CD14-positive monocyte (primary cell): ENCODE results near the gene IVD. TPM values are rescaled to one million over a fixed set of nuclear protein-coding genes. Genes with fewer than 3 reads are reported as not detected.

ENCODE experiments used
- DNase-seq, 3 donors: peaks; one replicate each; pipeline ENCODE4 v3.0.0-alpha.2; 2011 to 2022
- H2AFZ ChIP-seq: 2 replicates; pipeline ENCODE4 v1.6.0; 2012; ENCODE audit warnings: mild to moderate bottlenecking, low read depth, low read length, inconsistent platforms; ENCODE audit not compliant: insufficient read depth, poor library complexity, severe bottlenecking
- H3K27ac ChIP-seq, 2 donors: 1 replicate in 1 of 2; 2 replicates in 1 of 2; pipeline ENCODE4 v1.5.1; 2012 to 2013; ENCODE audit warnings: low read length in 2 of 2, control low read depth in 1 of 2, inconsistent platforms in 1 of 2, low read depth in 1 of 2, mild to moderate bottlenecking in 1 of 2
- H3K27me3 ChIP-seq, 2 donors: one replicate each; pipeline versions ENCODE4 v1.6.0 to v1.6.1; 2011 to 2013; ENCODE audit warnings: low read length in 2 of 2; ENCODE audit not compliant: control insufficient read depth in 2 of 2, insufficient read depth in 2 of 2
- H3K36me3 ChIP-seq, 2 donors: replicated peaks in 1 of 2; 1 replicate in 1 of 2; 2 replicates in 1 of 2; pipeline versions ENCODE4 v1.5.1 to v1.6.1; 2012 to 2013; ENCODE audit warnings: low read length in 2 of 2, control low read depth in 1 of 2, inconsistent platforms in 1 of 2, mild to moderate bottlenecking in 1 of 2; ENCODE audit not compliant: insufficient read depth in 2 of 2, control insufficient read depth in 1 of 2
- H3K4me1 ChIP-seq, 2 donors: 1 replicate in 1 of 2; 2 replicates in 1 of 2; pipeline versions ENCODE4 v1.5.1 to v1.6.1; 2012 to 2013; ENCODE audit warnings: low read length in 2 of 2, control low read depth in 1 of 2, inconsistent platforms in 1 of 2, mild to moderate bottlenecking in 1 of 2, moderate library complexity in 1 of 2; ENCODE audit not compliant: insufficient read depth in 2 of 2, control insufficient read depth in 1 of 2
- H3K4me2 ChIP-seq: replicated peaks from 2 replicates; pipeline ENCODE3; 2012; ENCODE audit warnings: low read length, moderate library complexity, mild to moderate bottlenecking; ENCODE audit not compliant: poor library complexity, severe bottlenecking; ENCODE audit errors: extremely low read depth
- H3K4me3 ChIP-seq, 3 experiments: fragments of 200-600 bp in 1 of 3; sonication (generic) in 1 of 3; replicated peaks in 1 of 3; 1 replicate in 2 of 3; 2 replicates in 1 of 3; pipeline ENCODE4 v1.5.1; 2011 to 2013; ENCODE audit warnings: low read length in 3 of 3, mild to moderate bottlenecking in 3 of 3, control low read depth in 2 of 3, low read depth in 2 of 3, inconsistent platforms in 1 of 3, moderate library complexity in 1 of 3
- H3K79me2 ChIP-seq: 2 replicates; pipeline ENCODE4 v1.6.0; 2012; ENCODE audit warnings: mild to moderate bottlenecking, control low read depth, inconsistent platforms, low read length, moderate library complexity; ENCODE audit not compliant: insufficient read depth
- H3K9ac ChIP-seq: 2 replicates; pipeline ENCODE4 v1.6.0; 2017; ENCODE audit warnings: low read length, mild to moderate bottlenecking; ENCODE audit not compliant: insufficient read depth, poor library complexity, severe bottlenecking
- H3K9me3 ChIP-seq, 2 donors: replicated peaks in 1 of 2; 1 replicate in 1 of 2; 2 replicates in 1 of 2; pipeline versions ENCODE4 v1.5.1 to v1.6.1; 2012 to 2013; ENCODE audit warnings: low read length in 2 of 2, control low read depth in 1 of 2; ENCODE audit not compliant: control insufficient read depth in 1 of 2, insufficient read depth in 1 of 2
- H4K20me1 ChIP-seq: 2 replicates; pipeline ENCODE4 v1.6.0; 2012; ENCODE audit warnings: mild to moderate bottlenecking, low read length, control low read depth, moderate library complexity; ENCODE audit not compliant: insufficient read depth
- H3K27ac Mint-ChIP-seq, 7 donors: one replicate each; pipeline ENCODE4 v1.8.0; 2020; ENCODE audit warnings: mild to moderate bottlenecking in 7 of 7, mixed read lengths in 7 of 7, moderate library complexity in 6 of 7, inconsistent platforms in 2 of 7
- H3K27me3 Mint-ChIP-seq, 3 donors: one replicate each; pipeline ENCODE4 v1.8.0; 2021 to 2022; ENCODE audit warnings: low read depth in 3 of 3, mild to moderate bottlenecking in 3 of 3, mixed read lengths in 3 of 3, moderate library complexity in 3 of 3, inconsistent platforms in 1 of 3
- H3K36me3 Mint-ChIP-seq, 2 donors: one replicate each; pipeline ENCODE4 v1.8.0; 2020; ENCODE audit warnings: mixed read lengths in 2 of 2, inconsistent platforms in 1 of 2, mild to moderate bottlenecking in 1 of 2
- H3K4me1 Mint-ChIP-seq: one replicate; pipeline ENCODE4 v1.8.0; 2020; ENCODE audit warnings: mild to moderate bottlenecking, mixed read lengths
- H3K4me3 Mint-ChIP-seq, 2 donors: one replicate each; pipeline ENCODE4 v1.8.0; 2020; ENCODE audit warnings: mild to moderate bottlenecking in 2 of 2, mixed read lengths in 2 of 2, moderate library complexity in 1 of 2
- H3K9me3 Mint-ChIP-seq, 7 donors: one replicate each; pipeline ENCODE4 v1.8.0; 2020 to 2022; ENCODE audit warnings: mixed read lengths in 7 of 7, mild to moderate bottlenecking in 6 of 7, moderate library complexity in 6 of 7, inconsistent platforms in 2 of 7
- WGBS: methylation state at CpG from one replicate; pipeline ENCODE4 v1.1.5; 2013; ENCODE audit warnings: missing lambda C conversion rate; ENCODE audit not compliant: insufficient coverage; 5-methylcytosine and 5-hydroxymethylcytosine counted together
- intact Hi-C, 2 donors: fragments of 100-400 bp; cut with micrococcal nuclease; formaldehyde crosslinking; loops; one replicate each; pipeline versions ENCODE4 v1.15.0 to v1.15.1; 2023
- polyA plus RNA-seq, 3 donors: library from polyadenylated mRNA; depleted of rRNA in 1 of 3; unstranded in 2 of 3; stranded (reverse) in 1 of 3; fragments of 300-500 nt in 2 of 3; fragments of >200 nt in 1 of 3; fragmentation: Illumina TruSeq in 2 of 3; gene quantifications; 1 replicate in 2 of 3; 2 replicates in 1 of 3; pipeline ENCODE4 v1.2.3, GENCODE V29; 2012 to 2021
- TF ChIP-seq, protein P1 (sequence below): fragments of 200-600 bp; IDR thresholded peaks from one replicate; pipeline ENCODE4 v1.8.0; 2022; ENCODE audit warnings: antibody characterized with exemption, mild to moderate bottlenecking

The IVD gene
- polyA plus RNA-seq, 3 donors, result 28.6 to 46.3 (median 31.3) TPM

DNA sequence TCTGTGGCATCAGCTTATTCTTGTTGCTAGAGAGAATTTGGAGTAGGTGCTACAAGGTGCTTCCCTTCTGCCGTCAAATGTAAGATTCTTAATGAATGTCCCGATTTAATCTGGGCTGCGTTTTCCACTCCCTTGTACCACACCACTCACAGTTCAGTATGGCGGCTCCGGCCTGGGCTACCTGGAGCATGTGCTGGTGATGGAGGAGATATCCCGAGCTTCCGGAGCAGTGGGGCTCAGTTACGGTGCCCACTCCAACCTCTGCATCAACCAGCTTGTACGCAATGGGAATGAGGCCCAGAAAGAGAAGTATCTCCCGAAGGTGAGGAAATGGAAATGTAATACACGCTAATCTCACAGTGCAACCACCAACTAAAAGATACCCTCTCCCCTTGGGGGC lies 4.9 kb downstream of the IVD start:
- intact Hi-C loops, result no loop called here
- H3K27ac Mint-ChIP-seq, result no peak overlapping the region

DNA sequence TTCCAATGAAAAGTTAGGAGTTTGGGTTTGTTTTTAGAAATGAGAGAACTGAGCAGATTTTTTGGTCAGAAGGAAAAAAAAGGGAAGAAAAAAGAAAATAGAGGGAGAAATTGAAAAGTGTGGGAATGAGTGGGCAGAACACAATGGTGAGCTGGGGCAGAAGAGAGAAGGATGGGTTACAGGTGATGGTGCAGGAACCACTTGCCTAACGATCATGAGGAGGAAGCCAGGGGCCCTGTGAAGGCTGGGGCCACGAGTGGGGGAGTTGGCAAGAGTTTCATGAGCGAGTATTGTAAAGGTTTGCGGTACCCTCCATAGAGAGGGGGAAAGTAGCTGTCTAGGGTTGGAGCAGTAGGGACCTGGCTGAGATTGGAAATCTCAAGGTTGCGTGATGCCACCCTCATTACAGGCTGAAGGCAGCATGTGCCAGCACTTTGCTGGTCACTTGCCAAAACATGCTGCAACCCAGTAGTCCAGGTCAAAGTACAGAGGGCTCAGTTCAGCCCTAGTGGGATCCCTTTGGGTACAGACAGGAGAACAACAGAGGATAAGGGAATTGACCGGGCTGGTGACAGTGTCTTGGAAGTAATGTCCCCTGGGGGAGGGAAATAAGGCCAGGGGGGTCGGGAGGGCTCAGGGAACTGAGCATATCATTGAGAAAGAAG lies 6.6 kb downstream of the IVD start:
- Mint-ChIP-seq H3K36me3 (peaks cover 75 to 94% of the 10 kb centered on the region in 2 donors), H3K9me3 (peaks cover 0 to 3% (median 0%) of the 10 kb centered on the region in 7 donors), H3K4me3 (no peak overlapping the region), H3K27me3 (peaks cover 0 to 2% (median 0%) of the 10 kb centered on the region in 3 donors), H3K27ac (peak overlapping the region in 1 of 7 donors; percentile 11), H3K4me1 (peaks cover 13% of the 10 kb centered on the region)
- no peak overlapping the region for H2AFZ ChIP-seq
- peaks cover 13% of the 10 kb centered on the region for H3K79me2 ChIP-seq
- TF ChIP-seq, protein P1, sequence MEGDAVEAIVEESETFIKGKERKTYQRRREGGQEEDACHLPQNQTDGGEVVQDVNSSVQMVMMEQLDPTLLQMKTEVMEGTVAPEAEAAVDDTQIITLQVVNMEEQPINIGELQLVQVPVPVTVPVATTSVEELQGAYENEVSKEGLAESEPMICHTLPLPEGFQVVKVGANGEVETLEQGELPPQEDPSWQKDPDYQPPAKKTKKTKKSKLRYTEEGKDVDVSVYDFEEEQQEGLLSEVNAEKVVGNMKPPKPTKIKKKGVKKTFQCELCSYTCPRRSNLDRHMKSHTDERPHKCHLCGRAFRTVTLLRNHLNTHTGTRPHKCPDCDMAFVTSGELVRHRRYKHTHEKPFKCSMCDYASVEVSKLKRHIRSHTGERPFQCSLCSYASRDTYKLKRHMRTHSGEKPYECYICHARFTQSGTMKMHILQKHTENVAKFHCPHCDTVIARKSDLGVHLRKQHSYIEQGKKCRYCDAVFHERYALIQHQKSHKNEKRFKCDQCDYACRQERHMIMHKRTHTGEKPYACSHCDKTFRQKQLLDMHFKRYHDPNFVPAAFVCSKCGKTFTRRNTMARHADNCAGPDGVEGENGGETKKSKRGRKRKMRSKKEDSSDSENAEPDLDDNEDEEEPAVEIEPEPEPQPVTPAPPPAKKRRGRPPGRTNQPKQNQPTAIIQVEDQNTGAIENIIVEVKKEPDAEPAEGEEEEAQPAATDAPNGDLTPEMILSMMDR, result no peak
- no peak overlapping the region for H3K9ac ChIP-seq
- no peaks in the 10 kb centered on the region for H3K27me3 ChIP-seq
- no peaks in the 10 kb centered on the region for H3K9me3 ChIP-seq
- H4K20me1 ChIP-seq, result no peaks in the 10 kb centered on the region
- peaks cover 7 to 8% of the 10 kb centered on the region in 2 donors for H3K4me1 ChIP-seq
- 84% methylated on average over 7 of the region's 7 CpGs for whole genome bisulfite sequencing
- no peak overlapping the region for H3K4me2 ChIP-seq
- H3K4me3 ChIP-seq, result no peak overlapping the region
- H3K36me3 ChIP-seq, result peaks cover 75 to 90% of the 10 kb centered on the region in 2 donors
- H3K27ac ChIP-seq, result no peak overlapping the region
- DNase-seq, result no peak
- intact Hi-C loops, result no loop called here

More for the DNA sequence above, 4.9 kb downstream of the IVD start:
- H3K9me3 Mint-ChIP-seq, result no peaks in the 10 kb centered on the region
- peaks cover 67 to 79% of the 10 kb centered on the region in 2 donors for H3K36me3 Mint-ChIP-seq
- Histone ChIP-seq H3K27me3 (no peaks in the 10 kb centered on the region), H3K79me2 (peaks cover 31% of the 10 kb centered on the region), H2AFZ (no peak overlapping the region), H3K27ac (no peak overlapping the region), H3K4me2 (no peak overlapping the region), H3K9me3 (no peaks in the 10 kb centered on the region), H3K4me1 (peaks cover 23 to 24% of the 10 kb centered on the region in 2 donors), H4K20me1 (no peaks in the 10 kb centered on the region), H3K36me3 (peaks cover 62 to 74% of the 10 kb centered on the region in 2 donors), H3K9ac (no peak overlapping the region), H3K4me3 (no peak overlapping the region)
- WGBS, result no CpG with 5 or more reads among the region's 11 CpGs
- TF ChIP-seq, protein P1, result no peak
- H3K4me1 Mint-ChIP-seq, result peaks cover 27% of the 10 kb centered on the region
- no peak overlapping the region for H3K4me3 Mint-ChIP-seq
- peaks cover 0 to 2% (median 0%) of the 10 kb centered on the region in 3 donors for H3K27me3 Mint-ChIP-seq
- DNase-seq, result no peak
